ENCODE results near the gene CRB1. TPM values are rescaled to one million over a fixed set of nuclear protein-coding genes. Genes with fewer than 3 reads are reported as not detected.

The CRB1 gene
- total RNA-seq, 1 experiment from 2014 or later: not detected

DNA sequence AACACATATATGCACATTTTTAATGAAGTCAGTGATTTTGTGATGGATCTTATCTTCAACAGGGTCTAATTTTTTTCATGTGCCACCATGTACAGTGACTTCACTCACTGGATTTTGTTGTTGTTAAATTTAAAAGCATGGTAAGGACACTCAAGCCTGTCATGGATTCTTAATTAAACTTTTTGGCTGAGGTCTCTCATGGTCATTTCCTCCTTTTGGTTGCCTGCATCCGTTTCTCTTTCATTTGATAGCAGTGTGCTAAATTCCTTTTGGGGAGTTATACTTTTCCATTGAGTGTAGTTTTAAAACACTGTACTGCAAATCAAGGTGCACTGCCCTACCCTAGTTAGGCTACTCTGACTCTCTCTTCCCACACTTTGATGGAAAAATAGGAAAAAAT lies 13.2 kb upstream of the CRB1 start:
- H3K4ac ChIP-seq (ENCODE audit: low read depth, low read length): no peak overlapping the region
- no peaks in the 10 kb centered on the region for H3K4me1 ChIP-seq (ENCODE audit: insufficient read depth, low read length)
- H2BK15ac ChIP-seq (ENCODE audit: low read depth, low read length): no peak overlapping the region
- no CpG with 5 or more reads among the region's 1 CpG for WGBS (ENCODE audit: extremely low coverage, insufficient read length, low lambda C conversion rate)
- H3K4me1 Mint-ChIP-seq: peaks cover 7% of the 10 kb centered on the region in 2 experiments
- no peak overlapping the region for H2BK12ac ChIP-seq (ENCODE audit: insufficient read length, low read depth, low read length)
- H3K4me3 Mint-ChIP-seq: no peak overlapping the region
- H3K9me3 ChIP-seq (ENCODE audit: control insufficient read depth, low read depth, low read length): no peaks in the 10 kb centered on the region
- no peak overlapping the region for H4K91ac ChIP-seq (ENCODE audit: insufficient read length, low read depth, low read length)
- no peak overlapping the region for H2BK5ac ChIP-seq (ENCODE audit: insufficient read length, low read length)
- H3K27me3 Mint-ChIP-seq (ENCODE audit: low read depth): no peaks in the 10 kb centered on the region
- H3K27ac ChIP-seq (ENCODE audit: insufficient read length, low read depth, low read length): no peak overlapping the region
- no peak for DNase-seq
- H3K79me1 ChIP-seq (ENCODE audit: insufficient read depth, low read depth, low read length, poor library complexity, severe bottlenecking): no peaks in the 10 kb centered on the region
- H3K23me2 ChIP-seq (ENCODE audit: insufficient read length, low read depth, low read length, poor library complexity, severe bottlenecking): no peaks in the 10 kb centered on the region
- no peak overlapping the region for H4K5ac ChIP-seq (ENCODE audit: insufficient read length, low read depth, low read length)
- no peaks in the 10 kb centered on the region for H3K36me3 Mint-ChIP-seq (ENCODE audit: insufficient read depth in 1 of 3, low read depth in 3 of 3)
- no peak overlapping the region for H2AK5ac ChIP-seq (ENCODE audit: insufficient read length, low read length)
- no peak overlapping the region for H3K14ac ChIP-seq (ENCODE audit: insufficient read depth, low read length)
- H4K20me1 ChIP-seq (ENCODE audit: control insufficient read depth, insufficient read depth, insufficient read length): no peaks in the 10 kb centered on the region
- no peak overlapping the region for H2BK20ac ChIP-seq (ENCODE audit: low read depth, low read length, poor library complexity, severe bottlenecking)
- no peak overlapping the region for H3K56ac ChIP-seq (ENCODE audit: insufficient read length, low read depth, low read length)
- no peak overlapping the region for H3T11ph ChIP-seq (ENCODE audit: low read length)
- no peak overlapping the region for H3K4me2 ChIP-seq (ENCODE audit: insufficient read depth, insufficient read length, low read length)
- H3K18ac ChIP-seq (ENCODE audit: insufficient read length, low read depth, low read length): no peak overlapping the region
- no peaks in the 10 kb centered on the region for H3K27me3 ChIP-seq (ENCODE audit: insufficient read depth, low read length)
- no peak overlapping the region for H3K23ac ChIP-seq (ENCODE audit: insufficient read length, low read depth, low read length)
- H2BK120ac ChIP-seq (ENCODE audit: low read depth, low read length, poor library complexity, severe bottlenecking): no peak overlapping the region
- H3K79me2 ChIP-seq (ENCODE audit: insufficient read depth, low read length): no peaks in the 10 kb centered on the region
- no peaks in the 10 kb centered on the region for H3K9me3 Mint-ChIP-seq
- H3K27ac Mint-ChIP-seq: no peak overlapping the region
- TF ChIP-seq, protein P1, sequence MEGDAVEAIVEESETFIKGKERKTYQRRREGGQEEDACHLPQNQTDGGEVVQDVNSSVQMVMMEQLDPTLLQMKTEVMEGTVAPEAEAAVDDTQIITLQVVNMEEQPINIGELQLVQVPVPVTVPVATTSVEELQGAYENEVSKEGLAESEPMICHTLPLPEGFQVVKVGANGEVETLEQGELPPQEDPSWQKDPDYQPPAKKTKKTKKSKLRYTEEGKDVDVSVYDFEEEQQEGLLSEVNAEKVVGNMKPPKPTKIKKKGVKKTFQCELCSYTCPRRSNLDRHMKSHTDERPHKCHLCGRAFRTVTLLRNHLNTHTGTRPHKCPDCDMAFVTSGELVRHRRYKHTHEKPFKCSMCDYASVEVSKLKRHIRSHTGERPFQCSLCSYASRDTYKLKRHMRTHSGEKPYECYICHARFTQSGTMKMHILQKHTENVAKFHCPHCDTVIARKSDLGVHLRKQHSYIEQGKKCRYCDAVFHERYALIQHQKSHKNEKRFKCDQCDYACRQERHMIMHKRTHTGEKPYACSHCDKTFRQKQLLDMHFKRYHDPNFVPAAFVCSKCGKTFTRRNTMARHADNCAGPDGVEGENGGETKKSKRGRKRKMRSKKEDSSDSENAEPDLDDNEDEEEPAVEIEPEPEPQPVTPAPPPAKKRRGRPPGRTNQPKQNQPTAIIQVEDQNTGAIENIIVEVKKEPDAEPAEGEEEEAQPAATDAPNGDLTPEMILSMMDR (conservative IDR thresholded peaks at IDR 0.05): no peak
- H4K8ac ChIP-seq (replicated peaks; ENCODE audit: insufficient read length, low read depth, low read length): no peak overlapping the region
- H2AFZ ChIP-seq (ENCODE audit: low read length): no peak overlapping the region
- no peak overlapping the region for H3K9ac ChIP-seq (ENCODE audit: extremely low read depth, insufficient read length, low read length)
